CD4-positive, alpha-beta T cell treated with Interleukin-17A for 1 hour (primary cell): Measurements from ENCODE around the gene CYP4A22.
A peak's percentile ranks its signal among the peaks of the same experiment; 100 is the strongest.
"Not testable (repeated sequence)": the region's sequence is repeated elsewhere in the genome, so short reads cannot be mapped to it uniquely, and the experiment has no call there.

ENCODE experiments used
- DNase-seq: peaks from one replicate; pipeline ENCODE4 v3.0.0-alpha.2; 2020

CYP4A22 gene

GRCh38 chr1:47137198-47137597 is at the start of gene CYP4A22:
Gene CYP4A22 (plus strand): TSS chr1:47137441. CDS start chr1:47137486, 45 bp downstream.
- DNase-seq = no peak

- peak; percentile 45 for DNase-seq
Observed at GRCh38 chr1:47089356-47089755, 47.9 kb upstream of the CYP4A22 start.

- not testable (repeated sequence) for DNase-seq
Observed at GRCh38 chr1:47091476-47091875, 45.8 kb upstream of the CYP4A22 start.

GRCh38 chr1:47104816-47105215 is 32.4 kb upstream of the CYP4A22 start:
- DNase-seq = no peak

- DNase-seq = no peak
Observed at GRCh38 chr1:47106792-47107191, 30.4 kb upstream of the CYP4A22 start.

GRCh38 chr1:47107851-47108574 is 29.2 kb upstream of the CYP4A22 start:
- DNase-seq = not testable (repeated sequence)

GRCh38 chr1:47109482-47109881 is 27.8 kb upstream of the CYP4A22 start:
- not testable (repeated sequence) for DNase-seq

- no peak for DNase-seq
Observed at GRCh38 chr1:47113178-47113577, 24.1 kb upstream of the CYP4A22 start.

- DNase-seq = not testable (repeated sequence)
Observed at GRCh38 chr1:47121039-47121438, 16.2 kb upstream of the CYP4A22 start.

- not testable (repeated sequence) for DNase-seq
Observed at GRCh38 chr1:47124834-47125233, 12.4 kb upstream of the CYP4A22 start.

- not testable (repeated sequence) for DNase-seq
Observed at GRCh38 chr1:47126997-47127396, 10.2 kb upstream of the CYP4A22 start.

GRCh38 chr1:47128221-47128620 is 9.0 kb upstream of the CYP4A22 start:
- no peak for DNase-seq

GRCh38 chr1:47128854-47129253 is 8.4 kb upstream of the CYP4A22 start:
- not testable (repeated sequence) for DNase-seq

- DNase-seq = not testable (repeated sequence)
Observed at GRCh38 chr1:47129489-47130230, 7.6 kb upstream of the CYP4A22 start.

- DNase-seq = not testable (repeated sequence)
Observed at GRCh38 chr1:47132665-47133064, 4.6 kb upstream of the CYP4A22 start.

- no peak for DNase-seq
Observed at GRCh38 chr1:47137925-47138615, 829 bp downstream of the CYP4A22 start.

GRCh38 chr1:47140358-47140757 is 3.1 kb downstream of the CYP4A22 start:
- DNase-seq = not testable (repeated sequence)

- DNase-seq = not testable (repeated sequence)
Observed at GRCh38 chr1:47143654-47144053, 6.4 kb downstream of the CYP4A22 start.

GRCh38 chr1:47146495-47146894 is 9.3 kb downstream of the CYP4A22 start:
- DNase-seq = not testable (repeated sequence)

GRCh38 chr1:47147047-47147785 is 10.0 kb downstream of the CYP4A22 start:
- no peak for DNase-seq

- not testable (repeated sequence) for DNase-seq
Observed at GRCh38 chr1:47149162-47149561, 11.9 kb downstream of the CYP4A22 start.

- not testable (repeated sequence) for DNase-seq
Observed at GRCh38 chr1:47156457-47156856, 19.2 kb downstream of the CYP4A22 start.

- DNase-seq = not testable (repeated sequence)
Observed at GRCh38 chr1:47157957-47158356, 20.7 kb downstream of the CYP4A22 start.
